Measurements from ENCODE around the gene MUC4.

MUC4 gene

GRCh38 chr3:195762249-195762585, 49.5 kb downstream of the MUC4 start:
- Mint-ChIP-seq H3K9me3 (no peaks in the 10 kb centered on the region), H3K27ac (no peak overlapping the region), H3K27me3 (peaks cover 31% of the 10 kb centered on the region), H3K4me3 (no peak overlapping the region), H3K4me1 (no peaks in the 10 kb centered on the region), H3K36me3 (no peaks in the 10 kb centered on the region)
- DNase-seq (ENCODE audit: low spot score in 2 of 2) (no peak), ATAC-seq (ENCODE audit: low read depth) (no peak)

GRCh38 chr3:195761567-195762248, 50.0 kb downstream of the MUC4 start:
- no peak overlapping the region for H3K4me3 Mint-ChIP-seq
- DNase-seq (ENCODE audit: low spot score in 2 of 2) (no peak), ATAC-seq (ENCODE audit: low read depth) (no peak)
- H3K27me3 Mint-ChIP-seq, result peaks cover 35% of the 10 kb centered on the region
- H3K36me3 Mint-ChIP-seq, result no peaks in the 10 kb centered on the region
- H3K4me1 Mint-ChIP-seq, result no peaks in the 10 kb centered on the region
- H3K9me3 Mint-ChIP-seq, result no peaks in the 10 kb centered on the region
- H3K27ac Mint-ChIP-seq, result no peak overlapping the region

GRCh38 chr3:195761123-195761566, 50.6 kb downstream of the MUC4 start:
- Mint-ChIP-seq H3K4me1 (no peaks in the 10 kb centered on the region), H3K27me3 (peaks cover 35% of the 10 kb centered on the region), H3K27ac (no peak overlapping the region), H3K9me3 (no peaks in the 10 kb centered on the region), H3K4me3 (no peak overlapping the region), H3K36me3 (no peaks in the 10 kb centered on the region)
- ATAC-seq (ENCODE audit: low read depth) (no peak), DNase-seq (ENCODE audit: low spot score in 2 of 2) (no peak)

GRCh38 chr3:195760345-195761122, 51.2 kb downstream of the MUC4 start:
- Mint-ChIP-seq H3K9me3 (no peaks in the 10 kb centered on the region), H3K27ac (no peak overlapping the region), H3K27me3 (peaks cover 38% of the 10 kb centered on the region), H3K36me3 (no peaks in the 10 kb centered on the region), H3K4me3 (no peak overlapping the region), H3K4me1 (no peaks in the 10 kb centered on the region)
- no peak for ATAC-seq (ENCODE audit: low read depth)
- DNase-seq (ENCODE audit: low spot score in 2 of 2), result no peak

- ATAC-seq (ENCODE audit: low read depth) (no peak), DNase-seq (ENCODE audit: low spot score in 2 of 2) (no peak)
- peaks cover 2% of the 10 kb centered on the region for H3K4me1 Mint-ChIP-seq
- no peak overlapping the region for H3K27ac Mint-ChIP-seq
- no peaks in the 10 kb centered on the region for H3K36me3 Mint-ChIP-seq
- no peak overlapping the region for H3K4me3 Mint-ChIP-seq
- peaks cover 43% of the 10 kb centered on the region for H3K27me3 Mint-ChIP-seq
- no peaks in the 10 kb centered on the region for H3K9me3 Mint-ChIP-seq
Observed at GRCh38 chr3:195758721-195759353, 52.9 kb downstream of the MUC4 start.

- H3K27me3 Mint-ChIP-seq, result peaks cover 46% of the 10 kb centered on the region
- H3K4me1 Mint-ChIP-seq, result peaks cover 2% of the 10 kb centered on the region
- ATAC-seq (ENCODE audit: low read depth) (no peak), DNase-seq (ENCODE audit: low spot score in 2 of 2) (no peak)
- no peak overlapping the region for H3K4me3 Mint-ChIP-seq
- H3K9me3 Mint-ChIP-seq, result no peaks in the 10 kb centered on the region
- no peak overlapping the region for H3K27ac Mint-ChIP-seq
- no peaks in the 10 kb centered on the region for H3K36me3 Mint-ChIP-seq
Observed at GRCh38 chr3:195757827-195758226, 53.9 kb downstream of the MUC4 start.

- H3K27me3 Mint-ChIP-seq, result peaks cover 46% of the 10 kb centered on the region
- ATAC-seq (ENCODE audit: low read depth) (no peak), DNase-seq (ENCODE audit: low spot score in 2 of 2) (no peak)
- peaks cover 2% of the 10 kb centered on the region for H3K4me1 Mint-ChIP-seq
- H3K4me3 Mint-ChIP-seq, result no peak overlapping the region
- H3K36me3 Mint-ChIP-seq, result no peaks in the 10 kb centered on the region
- no peaks in the 10 kb centered on the region for H3K9me3 Mint-ChIP-seq
- no peak overlapping the region for H3K27ac Mint-ChIP-seq
Observed at GRCh38 chr3:195757438-195757770, 54.3 kb downstream of the MUC4 start.

- no peaks in the 10 kb centered on the region for H3K36me3 Mint-ChIP-seq
- peaks cover 2% of the 10 kb centered on the region for H3K4me1 Mint-ChIP-seq
- peaks cover 49% of the 10 kb centered on the region for H3K27me3 Mint-ChIP-seq
- H3K27ac Mint-ChIP-seq, result no peak overlapping the region
- ATAC-seq (ENCODE audit: low read depth) (no peak), DNase-seq (ENCODE audit: low spot score in 2 of 2) (no peak)
- H3K9me3 Mint-ChIP-seq, result no peaks in the 10 kb centered on the region
- no peak overlapping the region for H3K4me3 Mint-ChIP-seq
Observed at GRCh38 chr3:195755791-195756676, 55.7 kb downstream of the MUC4 start.

GRCh38 chr3:195755391-195755790, 56.3 kb downstream of the MUC4 start:
- no peaks in the 10 kb centered on the region for H3K9me3 Mint-ChIP-seq
- peaks cover 2% of the 10 kb centered on the region for H3K4me1 Mint-ChIP-seq
- DNase-seq (ENCODE audit: low spot score in 2 of 2) (no peak), ATAC-seq (ENCODE audit: low read depth) (no peak)
- H3K4me3 Mint-ChIP-seq, result no peak overlapping the region
- peaks cover 49% of the 10 kb centered on the region for H3K27me3 Mint-ChIP-seq
- H3K27ac Mint-ChIP-seq, result no peak overlapping the region
- no peaks in the 10 kb centered on the region for H3K36me3 Mint-ChIP-seq

GRCh38 chr3:195754906-195755305, 56.8 kb downstream of the MUC4 start:
- H3K36me3 Mint-ChIP-seq, result no peaks in the 10 kb centered on the region
- no peak overlapping the region for H3K4me3 Mint-ChIP-seq
- ATAC-seq (ENCODE audit: low read depth), result no peak
- H3K4me1 Mint-ChIP-seq, result peaks cover 2% of the 10 kb centered on the region
- H3K27ac Mint-ChIP-seq, result no peak overlapping the region
- H3K27me3 Mint-ChIP-seq, result peaks cover 45% of the 10 kb centered on the region
- DNase-seq (ENCODE audit: low spot score in 2 of 2), result no peak
- no peaks in the 10 kb centered on the region for H3K9me3 Mint-ChIP-seq

- no peak overlapping the region for H3K27ac Mint-ChIP-seq
- ATAC-seq (ENCODE audit: low read depth) (no peak), DNase-seq (ENCODE audit: low spot score in 2 of 2) (no peak)
- H3K9me3 Mint-ChIP-seq, result no peaks in the 10 kb centered on the region
- no peak overlapping the region for H3K4me3 Mint-ChIP-seq
- peaks cover 40% of the 10 kb centered on the region for H3K27me3 Mint-ChIP-seq
- no peaks in the 10 kb centered on the region for H3K36me3 Mint-ChIP-seq
- H3K4me1 Mint-ChIP-seq, result peaks cover 2% of the 10 kb centered on the region
Observed at GRCh38 chr3:195754141-195754540, 57.6 kb downstream of the MUC4 start.

- peaks cover 39% of the 10 kb centered on the region for H3K27me3 Mint-ChIP-seq
- ATAC-seq (ENCODE audit: low read depth), result no peak
- no peak overlapping the region for H3K4me3 Mint-ChIP-seq
- H3K36me3 Mint-ChIP-seq, result no peaks in the 10 kb centered on the region
- no peaks in the 10 kb centered on the region for H3K9me3 Mint-ChIP-seq
- no peak overlapping the region for H3K27ac Mint-ChIP-seq
- H3K4me1 Mint-ChIP-seq, result peaks cover 2% of the 10 kb centered on the region
- no peak for DNase-seq (ENCODE audit: low spot score in 2 of 2)
Observed at GRCh38 chr3:195753581-195753980, 58.1 kb downstream of the MUC4 start.

- H3K4me3 Mint-ChIP-seq, result no peak overlapping the region
- H3K36me3 Mint-ChIP-seq, result no peaks in the 10 kb centered on the region
- H3K9me3 Mint-ChIP-seq, result no peaks in the 10 kb centered on the region
- DNase-seq (ENCODE audit: low spot score in 2 of 2) (no peak), ATAC-seq (ENCODE audit: low read depth) (no peak)
- peaks cover 36% of the 10 kb centered on the region for H3K27me3 Mint-ChIP-seq
- no peak overlapping the region for H3K27ac Mint-ChIP-seq
- H3K4me1 Mint-ChIP-seq, result peaks cover 2% of the 10 kb centered on the region
Observed at GRCh38 chr3:195752546-195753331, 59.0 kb downstream of the MUC4 start.
